Measurements from ENCODE around the gene CTNNB1.

- TF ChIP-seq CTCF (IDR thresholded peaks at IDR 0.05) (no peak), EP300 (IDR thresholded peaks at IDR 0.05) (no peak)
Measured at GRCh38 chr3:41200669-41201021, 1.3 kb downstream of the CTNNB1 start.

Data from esophagus muscularis mucosa (tissue), 3 donors.